Measurements from ENCODE around the gene CMTM1.

The CMTM1 gene

DNA sequence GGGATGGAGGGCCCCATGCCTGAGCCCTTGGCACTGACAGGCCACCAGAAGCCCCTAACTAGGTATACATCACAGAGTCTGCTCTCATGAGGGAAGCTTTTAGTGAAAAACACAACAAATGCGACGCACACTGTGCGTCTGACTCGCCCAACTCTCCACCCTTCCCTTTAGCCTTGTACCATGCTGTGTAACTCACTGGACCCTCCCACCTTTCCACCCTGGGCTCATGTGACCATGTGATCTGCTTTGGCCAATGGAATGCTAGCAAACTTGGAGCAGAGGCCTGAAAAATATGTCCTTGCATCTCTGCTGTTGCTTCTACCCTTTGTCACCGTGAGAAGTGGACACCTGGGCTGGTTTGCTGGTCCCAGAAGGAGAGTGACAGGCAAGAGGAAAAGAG lies 37.9 kb upstream of the CMTM1 start:
- Histone ChIP-seq H3K36me3 (ENCODE audit: insufficient read depth) (no peaks in the 10 kb centered on the region), H3K4me2 (no peak overlapping the region)

DNA sequence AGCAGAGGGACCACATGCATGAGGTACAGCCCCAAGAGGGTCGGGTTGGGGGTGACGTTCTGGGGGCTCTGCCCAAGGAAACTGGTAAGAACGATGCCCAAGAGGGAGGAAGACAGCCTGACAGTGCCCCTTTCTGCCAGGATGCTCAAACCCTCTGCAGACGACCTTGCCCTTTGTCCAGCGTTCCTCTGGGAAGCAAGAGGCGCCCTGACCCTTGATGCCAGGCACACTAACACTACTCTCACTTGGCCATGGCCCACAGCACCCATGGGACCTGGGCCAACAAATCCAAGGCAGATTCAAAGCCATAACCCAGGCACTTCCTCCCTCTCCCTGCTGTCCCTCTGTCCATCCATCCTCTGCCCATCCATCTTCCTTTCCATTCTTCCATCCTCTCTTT lies 36.8 kb upstream of the CMTM1 start:
- Histone ChIP-seq H3K36me3 (ENCODE audit: insufficient read depth) (no peaks in the 10 kb centered on the region), H3K27me3 (ENCODE audit: insufficient read depth, low read depth) (no peaks in the 10 kb centered on the region), H4K20me1 (ENCODE audit: insufficient read depth) (no peaks in the 10 kb centered on the region), H3K27ac (no peak overlapping the region), H3K9ac (no peak overlapping the region), H3K79me2 (ENCODE audit: insufficient read depth, low read depth) (no peaks in the 10 kb centered on the region), H3K4me3 (IDR thresholded peaks at IDR 0.05; ENCODE audit: insufficient read depth, low read depth, low read length) (no peak overlapping the region), H3K4me1 (ENCODE audit: low read depth, poor library complexity, severe bottlenecking) (peaks cover 36% of the 10 kb centered on the region), H3K4me2 (no peak overlapping the region), H2AFZ (ENCODE audit: low read depth) (no peak overlapping the region)
- TF ChIP-seq, protein P1, sequence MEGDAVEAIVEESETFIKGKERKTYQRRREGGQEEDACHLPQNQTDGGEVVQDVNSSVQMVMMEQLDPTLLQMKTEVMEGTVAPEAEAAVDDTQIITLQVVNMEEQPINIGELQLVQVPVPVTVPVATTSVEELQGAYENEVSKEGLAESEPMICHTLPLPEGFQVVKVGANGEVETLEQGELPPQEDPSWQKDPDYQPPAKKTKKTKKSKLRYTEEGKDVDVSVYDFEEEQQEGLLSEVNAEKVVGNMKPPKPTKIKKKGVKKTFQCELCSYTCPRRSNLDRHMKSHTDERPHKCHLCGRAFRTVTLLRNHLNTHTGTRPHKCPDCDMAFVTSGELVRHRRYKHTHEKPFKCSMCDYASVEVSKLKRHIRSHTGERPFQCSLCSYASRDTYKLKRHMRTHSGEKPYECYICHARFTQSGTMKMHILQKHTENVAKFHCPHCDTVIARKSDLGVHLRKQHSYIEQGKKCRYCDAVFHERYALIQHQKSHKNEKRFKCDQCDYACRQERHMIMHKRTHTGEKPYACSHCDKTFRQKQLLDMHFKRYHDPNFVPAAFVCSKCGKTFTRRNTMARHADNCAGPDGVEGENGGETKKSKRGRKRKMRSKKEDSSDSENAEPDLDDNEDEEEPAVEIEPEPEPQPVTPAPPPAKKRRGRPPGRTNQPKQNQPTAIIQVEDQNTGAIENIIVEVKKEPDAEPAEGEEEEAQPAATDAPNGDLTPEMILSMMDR (conservative IDR thresholded peaks at IDR 0.05; ENCODE audit: low read depth, low read length): no peak

More for the DNA sequence above, 37.9 kb upstream of the CMTM1 start:
- TF ChIP-seq, protein P1 (conservative IDR thresholded peaks at IDR 0.05; ENCODE audit: low read depth, low read length): no peak
- H3K27me3 ChIP-seq (ENCODE audit: insufficient read depth, low read depth): no peaks in the 10 kb centered on the region
- H2AFZ ChIP-seq (ENCODE audit: low read depth): no peak overlapping the region
- H3K4me3 ChIP-seq (IDR thresholded peaks at IDR 0.05; ENCODE audit: insufficient read depth, low read depth, low read length): no peak overlapping the region
- H3K79me2 ChIP-seq (ENCODE audit: insufficient read depth, low read depth): no peaks in the 10 kb centered on the region
- H4K20me1 ChIP-seq (ENCODE audit: insufficient read depth): no peaks in the 10 kb centered on the region
- no peak overlapping the region for H3K9ac ChIP-seq
- H3K4me1 ChIP-seq (ENCODE audit: low read depth, poor library complexity, severe bottlenecking): peaks cover 48% of the 10 kb centered on the region
- H3K27ac ChIP-seq: no peak overlapping the region

DNA sequence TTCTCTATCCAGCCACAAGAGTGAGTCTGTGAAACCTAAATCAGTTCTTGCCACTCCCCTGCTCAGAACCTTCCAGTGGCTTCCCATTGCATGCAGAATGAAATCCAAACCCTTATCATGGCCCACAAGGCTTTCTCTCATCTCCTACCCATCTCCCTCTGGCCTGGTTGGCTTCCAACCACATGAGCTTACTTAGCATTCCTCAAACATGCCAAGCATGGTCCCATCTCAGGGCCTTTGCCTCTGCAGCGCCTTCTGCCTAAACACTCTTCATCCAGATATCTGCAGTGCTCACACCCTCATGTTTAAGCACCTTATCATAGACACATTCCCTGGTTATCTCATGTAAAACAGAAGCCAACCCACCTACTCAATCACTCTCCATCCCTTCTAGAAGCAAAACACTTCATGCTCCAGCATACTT lies 31.9 kb upstream of the CMTM1 start:
- H3K4me3 ChIP-seq (IDR thresholded peaks at IDR 0.05; ENCODE audit: insufficient read depth, low read depth, low read length): no peak overlapping the region
- TF ChIP-seq, protein P1 (conservative IDR thresholded peaks at IDR 0.05; ENCODE audit: low read depth, low read length): no peak
- H3K27me3 ChIP-seq (ENCODE audit: insufficient read depth, low read depth): no peaks in the 10 kb centered on the region
- no peak overlapping the region for H3K4me2 ChIP-seq
- no peak overlapping the region for H3K27ac ChIP-seq
- H3K79me2 ChIP-seq (ENCODE audit: insufficient read depth, low read depth): no peaks in the 10 kb centered on the region
- no peaks in the 10 kb centered on the region for H4K20me1 ChIP-seq (ENCODE audit: insufficient read depth)
- peaks cover 7% of the 10 kb centered on the region for H3K4me1 ChIP-seq (ENCODE audit: low read depth, poor library complexity, severe bottlenecking)
- no peak overlapping the region for H3K9ac ChIP-seq
- no peak overlapping the region for H2AFZ ChIP-seq (ENCODE audit: low read depth)
- H3K36me3 ChIP-seq (ENCODE audit: insufficient read depth): no peaks in the 10 kb centered on the region

DNA sequence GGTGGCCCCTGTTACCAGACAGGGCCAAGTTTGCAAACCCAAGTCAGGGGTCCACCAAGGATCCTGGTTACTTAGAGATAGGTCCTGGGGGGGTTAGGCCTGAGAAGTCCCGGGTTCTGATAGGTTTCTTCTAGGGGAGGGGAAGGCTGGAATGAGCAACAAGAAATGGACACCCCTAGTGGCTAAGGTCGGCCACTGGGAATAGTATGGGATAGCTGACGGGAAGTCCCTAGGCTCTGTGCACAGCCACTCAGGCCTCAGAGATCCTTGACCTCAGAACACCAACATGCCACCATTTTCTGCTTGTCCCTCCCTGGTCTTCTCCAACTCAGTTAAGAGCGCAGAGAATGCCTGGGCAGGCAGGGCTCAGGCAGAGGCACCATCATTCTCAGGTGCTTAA lies 29.7 kb upstream of the CMTM1 start:
- H3K4me2 ChIP-seq: no peak overlapping the region
- no peaks in the 10 kb centered on the region for H3K36me3 ChIP-seq (ENCODE audit: insufficient read depth)
- H3K27ac ChIP-seq: no peak overlapping the region

More for the DNA sequence above, 29.7 kb upstream of the CMTM1 start:
- H4K20me1 ChIP-seq (ENCODE audit: insufficient read depth): no peaks in the 10 kb centered on the region
- H3K79me2 ChIP-seq (ENCODE audit: insufficient read depth, low read depth): no peaks in the 10 kb centered on the region
- no peak overlapping the region for H3K9ac ChIP-seq
- H3K27me3 ChIP-seq (ENCODE audit: insufficient read depth, low read depth): no peaks in the 10 kb centered on the region
- H3K4me1 ChIP-seq (ENCODE audit: low read depth, poor library complexity, severe bottlenecking): peaks cover 25% of the 10 kb centered on the region
- TF ChIP-seq, protein P1 (conservative IDR thresholded peaks at IDR 0.05; ENCODE audit: low read depth, low read length): no peak
- H2AFZ ChIP-seq (ENCODE audit: low read depth): no peak overlapping the region
- H3K4me3 ChIP-seq (IDR thresholded peaks at IDR 0.05; ENCODE audit: insufficient read depth, low read depth, low read length): no peak overlapping the region
